GM19099 (cell line): ENCODE results near the gene SLC7A8.

Experiments used
- POLR2A ChIP-seq: IDR thresholded peaks from 3 replicates; pipeline ENCODE4 v1.6.1; 2011; ENCODE audit warnings: low read depth; ENCODE audit not compliant: insufficient read length; ENCODE audit errors: extremely low read depth

Gene SLC7A8

DNA sequence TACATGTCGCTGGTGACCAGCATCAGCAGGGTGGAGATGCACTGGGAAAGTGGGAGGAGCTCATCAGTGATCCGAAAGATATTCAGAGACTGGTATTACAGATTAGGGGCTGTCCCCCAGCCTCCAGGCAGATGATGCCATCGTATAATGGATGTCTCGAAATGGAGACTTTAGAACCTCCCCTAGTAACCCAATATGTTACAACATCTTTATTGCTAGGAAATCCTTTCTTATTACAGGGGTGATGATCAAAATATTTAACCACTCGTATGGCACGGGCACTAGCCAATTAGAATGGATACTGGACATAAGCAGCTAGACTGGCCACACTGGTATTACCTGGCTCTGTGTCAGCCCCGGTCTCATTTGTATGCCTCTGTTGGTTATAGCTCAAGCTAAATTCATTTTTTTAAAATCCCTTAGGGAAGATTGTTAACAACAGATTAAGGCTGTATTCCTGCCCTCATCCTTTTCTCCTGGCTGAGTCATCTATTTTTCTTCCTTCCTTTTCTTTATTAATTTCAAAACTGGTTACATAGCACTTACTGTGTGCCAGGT lies 53.6 kb downstream of the SLC7A8 start:
- TF ChIP-seq POLR2A: no peak

DNA sequence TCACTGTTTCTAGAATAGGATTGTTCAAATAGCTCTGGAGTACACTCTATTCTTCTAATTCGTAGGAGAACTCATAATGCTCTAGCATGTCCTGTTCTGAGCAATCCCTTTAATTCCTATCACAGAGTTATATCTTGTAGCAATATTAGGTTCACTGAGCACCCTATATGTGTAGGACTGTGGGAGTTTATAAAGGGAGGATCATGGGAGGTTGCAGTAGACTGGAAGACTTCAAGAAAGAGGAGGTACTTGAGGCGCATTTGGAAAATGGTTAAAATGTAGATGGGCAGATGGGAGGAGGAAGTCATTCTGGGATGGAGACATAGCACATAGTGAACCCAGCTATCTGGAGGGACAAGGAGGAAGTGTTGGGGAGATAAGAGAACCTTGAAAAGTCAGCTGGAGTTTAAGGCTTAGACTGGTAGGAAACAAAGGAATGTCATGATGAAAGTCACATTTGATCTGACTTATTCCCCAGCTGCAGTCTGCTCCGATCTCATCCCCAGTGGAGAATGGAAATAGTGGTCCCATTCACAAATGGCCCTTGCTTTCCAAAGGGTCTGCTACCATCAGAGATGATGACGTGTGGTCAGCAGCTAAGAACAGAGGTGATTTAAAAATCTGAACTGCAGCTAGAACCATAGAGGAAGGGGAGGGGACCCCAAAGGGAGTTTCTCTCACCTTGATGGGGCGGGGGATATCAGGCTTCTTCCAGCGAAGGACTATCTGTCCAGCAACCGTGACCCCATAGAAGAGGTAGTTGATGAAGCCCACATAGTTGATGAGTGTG lies 54.3 kb downstream of the SLC7A8 start:
- no peak for TF ChIP-seq POLR2A

DNA sequence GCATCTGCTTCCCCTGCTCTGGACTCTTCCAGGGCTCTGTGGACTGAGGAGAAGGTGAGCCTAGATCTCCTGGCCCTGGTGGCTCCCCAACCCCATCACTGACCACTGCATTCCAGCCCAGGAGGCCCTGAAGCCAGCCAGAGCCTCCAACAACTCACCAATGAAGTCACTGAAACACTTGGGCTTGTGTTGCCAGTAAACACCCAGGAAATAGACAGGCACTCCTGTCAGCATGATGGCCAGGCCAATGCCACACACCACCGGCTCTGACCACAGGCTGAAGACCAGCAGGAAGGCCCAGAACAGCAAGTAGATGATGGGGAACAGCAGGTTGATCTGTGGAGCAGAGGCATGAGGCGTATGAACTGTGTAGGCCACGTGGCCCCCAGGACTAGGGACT lies 55.6 kb downstream of the SLC7A8 start:
- no peak for TF ChIP-seq POLR2A

DNA sequence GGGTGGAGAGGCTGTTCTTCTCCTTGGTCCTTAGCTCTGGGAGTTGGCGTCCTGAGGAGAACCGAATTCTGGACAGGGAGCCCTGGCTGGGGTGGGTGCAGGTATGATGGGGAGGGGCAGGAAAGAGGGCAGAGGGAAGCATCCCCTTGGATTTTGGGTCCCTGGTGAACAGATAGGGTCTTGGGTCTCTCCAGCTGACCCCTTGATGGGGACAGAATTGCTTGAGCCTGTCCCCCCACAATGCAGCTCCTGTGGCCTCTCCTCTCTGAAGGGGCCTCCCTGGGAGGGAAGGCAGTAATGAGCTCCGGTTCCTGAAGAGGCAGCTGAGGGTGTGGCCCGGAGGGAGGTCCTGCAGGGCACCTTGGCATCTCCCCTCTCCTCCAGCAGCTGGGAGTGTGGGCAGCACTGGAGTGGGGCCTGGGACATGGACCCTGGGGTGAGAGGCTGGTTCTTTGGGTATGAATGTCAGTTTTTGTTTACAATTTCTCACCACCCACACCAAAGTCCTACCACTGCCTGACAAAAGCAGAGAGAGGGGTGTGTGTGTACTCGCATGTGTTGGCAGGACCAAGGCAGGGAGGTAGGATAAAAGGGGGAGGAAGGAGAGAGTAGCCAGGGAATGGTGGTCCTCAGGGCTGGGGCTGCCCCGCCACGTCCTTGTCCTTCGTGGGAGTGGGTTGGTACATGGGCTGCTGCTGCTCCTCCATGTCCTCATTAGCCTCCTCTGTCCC lies 56.7 kb downstream of the SLC7A8 start:
- no peak for TF ChIP-seq POLR2A

DNA sequence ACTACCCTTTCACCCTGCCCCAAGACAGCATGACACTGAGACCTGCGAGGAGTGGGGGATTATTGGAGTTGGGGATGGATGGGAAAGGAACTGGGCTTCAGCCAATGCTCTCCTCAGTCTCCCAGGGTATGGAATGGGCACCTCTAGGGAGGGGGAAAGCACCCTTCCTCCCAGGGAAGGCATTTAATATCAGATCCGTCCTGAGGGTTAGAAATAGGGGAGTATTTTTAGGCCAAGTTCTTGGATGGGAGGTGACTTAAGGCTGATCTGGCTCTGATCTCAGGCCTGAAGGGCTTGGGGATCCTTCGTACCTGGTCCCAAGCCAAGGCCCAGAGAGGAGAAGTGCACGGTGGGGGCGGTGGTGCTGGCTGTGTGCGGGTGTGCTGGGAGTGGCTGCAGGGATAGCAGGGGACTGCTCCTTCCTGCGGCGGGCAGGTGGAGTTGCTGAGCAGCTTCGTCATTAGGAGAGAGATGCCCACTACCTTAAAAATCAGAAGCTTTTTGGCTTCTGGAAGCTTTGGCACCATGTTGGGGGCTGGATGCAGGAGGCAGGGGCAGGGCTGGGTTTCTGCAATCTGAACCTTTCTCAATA lies 57.4 kb downstream of the SLC7A8 start:
- TF ChIP-seq POLR2A: no peak

DNA sequence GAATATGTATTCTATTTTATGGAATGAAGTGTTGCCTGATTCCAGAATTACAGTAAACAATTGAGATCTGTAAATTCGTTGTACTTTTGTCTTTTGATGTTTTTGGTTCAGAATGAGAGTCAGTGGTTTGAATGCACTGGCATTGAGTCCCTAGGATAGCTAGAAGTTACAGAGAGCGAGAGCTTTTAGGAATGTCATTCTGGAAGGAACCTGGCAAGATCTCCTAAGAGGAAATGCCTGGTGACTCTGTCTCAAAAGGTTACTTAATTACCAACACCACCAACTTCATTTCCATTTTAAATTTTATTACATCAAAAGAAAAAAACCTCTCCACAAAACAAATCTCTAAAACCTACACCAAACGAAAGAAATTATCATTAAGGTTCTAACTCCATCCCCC lies 58.4 kb downstream of the SLC7A8 start:
- TF ChIP-seq POLR2A: no peak

DNA sequence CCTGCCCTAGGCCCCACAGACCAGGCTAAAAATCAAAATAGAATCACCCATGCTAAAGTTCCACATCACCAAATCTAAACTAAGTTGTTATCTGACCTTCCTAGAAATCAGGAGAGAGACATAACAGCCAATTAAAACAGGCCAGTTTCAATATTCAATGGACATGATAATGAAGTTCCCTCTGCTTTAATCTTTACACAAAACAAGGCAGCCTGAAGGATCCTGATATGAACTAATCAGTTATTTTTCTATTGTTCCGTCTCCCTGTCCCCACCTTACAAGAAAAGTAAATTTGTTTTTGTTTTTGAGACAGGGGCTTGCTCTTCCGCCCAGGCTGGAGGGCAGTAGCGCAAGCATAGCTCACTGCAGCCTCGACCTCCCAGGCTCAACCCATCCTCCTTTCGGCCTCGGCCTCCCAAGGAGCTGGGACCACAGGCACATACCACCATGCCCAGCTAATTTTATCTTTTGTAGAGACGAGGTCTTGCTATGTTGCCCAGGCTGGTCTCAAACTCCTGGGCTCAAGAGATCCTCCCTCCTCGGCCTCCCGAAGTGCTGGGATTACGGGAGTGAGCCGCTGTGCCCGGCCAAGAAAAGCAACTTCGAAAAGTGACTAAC lies 59.0 kb downstream of the SLC7A8 start:
- TF ChIP-seq POLR2A: no peak

DNA sequence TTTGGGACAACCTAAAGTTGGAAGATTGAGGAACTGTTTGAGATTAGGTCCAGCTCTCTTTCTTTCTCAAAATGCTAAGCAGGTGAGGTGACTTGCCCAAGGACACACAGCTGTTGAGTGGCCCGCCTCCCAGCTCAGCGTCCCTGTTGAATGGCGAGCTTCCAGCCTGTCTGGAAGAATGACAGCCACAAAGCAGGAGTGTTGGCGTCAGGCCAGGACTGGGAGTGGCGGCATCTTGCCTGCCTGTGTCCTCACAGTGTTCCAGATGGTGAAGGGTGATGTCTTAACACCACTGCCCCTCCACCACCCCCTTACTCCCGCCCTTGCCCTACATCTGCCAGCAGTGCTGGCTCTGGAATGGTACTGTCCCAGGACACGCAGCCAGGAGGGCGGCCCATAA lies 60.0 kb downstream of the SLC7A8 start:
- no peak for TF ChIP-seq POLR2A

DNA sequence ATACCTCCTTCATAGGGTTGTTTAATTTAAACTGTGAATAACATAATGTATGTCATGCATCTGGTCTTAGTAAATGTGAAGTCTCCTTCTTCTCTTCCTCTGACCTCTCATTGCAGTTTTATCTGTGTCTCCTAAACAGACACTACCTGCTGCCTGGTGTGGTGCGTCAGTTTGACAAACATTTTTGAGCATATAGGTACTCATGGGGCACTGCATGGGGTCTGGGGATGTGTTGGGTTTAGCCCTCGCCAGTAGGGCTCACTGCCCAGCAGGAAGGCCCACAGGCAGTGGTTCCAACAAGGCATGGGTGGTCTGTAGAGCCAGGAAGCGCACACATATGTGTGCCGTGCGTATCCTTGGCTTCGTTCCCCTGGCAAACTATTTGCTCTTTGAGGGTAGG lies 61.4 kb downstream of the SLC7A8 start:
- TF ChIP-seq POLR2A: no peak

DNA sequence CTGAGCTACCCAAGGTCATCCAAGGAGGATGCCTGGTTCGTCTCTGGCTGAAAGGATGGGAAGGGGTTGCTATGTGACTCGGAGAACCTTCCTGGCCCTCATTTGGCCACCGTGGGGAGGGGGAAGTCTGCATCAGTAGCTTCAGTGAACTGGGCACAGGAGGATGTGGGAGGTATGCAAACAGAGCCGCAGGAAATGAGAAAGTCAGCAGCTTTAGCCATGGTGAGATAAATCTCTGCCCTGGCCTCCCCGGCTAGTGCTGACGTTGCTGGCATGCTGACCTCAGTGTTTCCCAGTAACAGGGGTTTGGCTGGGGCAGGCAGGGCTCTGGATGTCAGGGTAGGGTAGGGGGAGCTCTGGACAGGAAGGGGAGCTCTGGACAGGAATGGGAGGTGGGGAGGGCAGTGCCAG lies 62.1 kb downstream of the SLC7A8 start:
- no peak for TF ChIP-seq POLR2A

DNA sequence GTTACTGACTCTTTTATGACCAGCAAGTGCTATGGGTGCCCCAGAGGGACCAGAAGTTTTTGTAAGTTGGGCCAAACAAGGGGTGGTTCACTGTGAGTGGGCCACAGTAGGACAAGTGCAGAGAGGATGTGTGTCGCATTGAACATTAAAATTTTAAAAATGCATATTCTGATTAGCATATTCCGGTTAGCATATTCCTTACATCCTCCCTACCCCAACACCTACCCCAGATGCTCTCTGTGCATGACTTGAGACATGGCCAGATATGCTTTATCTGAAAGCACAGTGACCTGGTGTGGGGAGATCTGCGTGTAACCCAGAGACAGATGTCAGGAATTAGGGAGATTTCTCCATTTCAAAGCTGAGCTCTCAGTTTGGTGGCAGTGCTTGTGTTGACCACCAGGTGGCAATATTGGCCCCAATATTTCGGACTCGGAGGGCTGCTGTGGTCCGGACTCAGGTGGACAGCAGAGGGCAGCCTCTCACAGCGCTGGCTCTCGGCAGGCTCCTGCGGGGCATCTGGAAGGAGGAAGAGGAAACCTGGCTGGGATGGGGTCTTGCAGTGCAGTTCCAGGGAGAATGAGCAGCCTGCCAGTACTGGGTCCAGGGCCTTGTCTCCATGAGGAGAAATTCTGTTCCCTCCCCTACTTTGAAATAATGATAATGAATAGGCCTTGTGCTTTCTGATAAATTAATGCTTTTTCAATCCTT lies 62.8 kb downstream of the SLC7A8 start:
- no peak for TF ChIP-seq POLR2A

DNA sequence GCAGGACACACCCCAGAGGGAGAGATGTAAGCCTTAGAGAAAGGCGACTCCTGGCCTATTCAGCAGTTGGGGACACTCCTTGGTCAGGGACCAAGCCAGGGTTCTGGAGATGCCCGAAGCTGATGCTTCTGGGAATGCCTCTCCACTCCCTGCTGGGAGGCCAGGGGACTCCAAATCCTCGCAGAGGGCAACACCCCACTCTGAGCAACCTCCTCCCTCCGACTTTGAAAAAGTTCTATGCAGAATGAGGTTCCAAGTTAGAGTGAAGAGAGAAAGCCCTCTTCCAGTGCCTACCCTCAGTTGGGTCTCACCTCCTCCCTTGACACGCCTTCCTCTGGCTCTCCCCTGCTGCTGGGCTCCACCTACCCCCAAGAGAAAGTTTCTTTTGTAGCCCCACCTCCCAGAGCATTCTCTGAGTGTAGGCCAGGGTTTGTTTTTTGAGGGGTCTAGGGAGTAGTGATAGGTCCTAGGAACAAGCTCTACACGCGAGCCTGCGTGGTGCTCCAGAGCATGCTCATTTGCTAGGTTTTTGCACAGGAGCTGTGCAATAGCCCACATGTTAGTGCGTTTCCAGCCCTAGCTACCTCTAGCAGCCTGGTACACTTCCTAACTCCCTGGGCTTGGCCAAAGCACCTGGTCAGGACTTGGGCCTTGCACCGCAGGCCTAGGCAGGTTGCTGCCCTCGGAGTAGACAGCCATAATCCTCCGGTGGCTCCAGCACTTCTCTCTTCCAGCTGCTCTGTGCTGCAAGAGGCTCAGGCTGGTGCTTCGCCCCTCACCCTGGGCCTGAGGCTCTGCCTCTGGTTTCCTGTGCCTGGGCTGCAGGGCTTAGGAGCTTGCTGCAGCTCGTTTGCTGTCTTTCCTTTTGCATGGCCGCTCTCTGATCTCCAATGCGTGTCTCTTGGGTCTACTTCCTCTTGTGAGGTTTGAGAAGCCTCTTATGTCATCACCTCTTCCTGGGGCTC lies 63.8 kb downstream of the SLC7A8 start:
- no peak for TF ChIP-seq POLR2A

DNA sequence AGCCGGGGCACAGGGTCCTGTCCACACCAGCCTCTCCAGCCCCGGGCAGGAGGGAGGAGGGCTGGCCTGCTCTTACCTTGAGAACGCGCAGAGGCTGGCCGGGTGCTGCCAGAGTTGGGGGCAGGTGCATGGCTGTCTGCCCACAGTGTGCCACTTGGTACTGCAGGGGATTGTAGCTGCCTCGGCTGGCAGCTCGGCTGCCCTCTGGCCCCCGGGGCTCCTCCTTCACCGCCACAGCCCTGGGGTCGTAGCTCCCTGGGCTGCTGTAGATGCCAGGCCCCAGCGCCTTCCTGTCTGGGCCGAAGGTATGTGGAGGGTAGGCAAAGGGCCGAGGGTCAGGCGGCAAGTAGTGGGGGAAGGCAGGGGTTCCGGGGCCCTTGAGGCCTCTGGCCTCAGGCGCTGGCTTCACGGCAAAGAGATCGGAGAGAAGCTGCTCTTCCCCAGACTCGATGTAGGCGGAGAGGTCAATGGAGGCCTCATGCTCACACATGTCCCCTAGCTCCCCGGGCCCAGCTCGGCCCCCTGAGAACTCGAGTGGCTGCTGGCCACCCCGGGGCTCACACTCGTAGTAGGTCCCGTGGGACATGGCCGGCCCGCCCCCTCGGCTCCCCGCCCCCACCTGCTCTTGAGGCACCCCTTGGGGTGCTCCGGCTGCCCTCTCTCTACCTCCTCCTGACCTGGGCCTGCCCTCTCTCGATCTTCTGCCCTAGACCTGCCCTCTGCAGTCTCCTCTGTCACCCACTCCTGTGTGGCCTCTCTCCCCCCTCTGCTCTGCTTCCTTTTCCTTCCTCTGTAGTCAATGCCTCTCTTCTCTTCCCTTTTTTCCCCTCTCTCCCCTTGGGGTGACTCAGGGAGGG lies 64.7 kb downstream of the SLC7A8 start, which contains the start of gene CEBPE:
Gene CEBPE (minus strand): TSS at position 750 of the 857 bp plus-strand sequence. CDS start 164 bp downstream, at position 586.
- TF ChIP-seq POLR2A: no peak
